Endothelial cell of umbilical vein (primary cell): ENCODE measurements around the gene CDO1. TPM values are rescaled to one million over a fixed set of nuclear protein-coding genes. Genes with fewer than 3 reads are reported as not detected.

ENCODE experiments used
- BruUV-seq: library from RNA; stranded (reverse); fragments of 400-500 nt; replicated peaks from 2 replicates; lab custom pipeline; 2021; lab: Mats Ljungman, UMichigan
- CTCF ChIA-PET: fragments of 300-600, 350-600 bp; sonication (Branson Sonifier 250); formaldehyde crosslinking; loops from one replicate; lab custom pipeline; 2021; ENCODE audit warnings: antibody characterized with exemption, inconsistent platforms; lab: Charles Lee
- POLR2A ChIA-PET: fragments of 300-600, 350-600 bp; sonication (Branson Sonifier 250); formaldehyde crosslinking; loops from one replicate; lab custom pipeline; 2021; ENCODE audit warnings: antibody characterized with exemption, inconsistent platforms; lab: Charles Lee
- DNase-seq: peaks from one replicate; pipeline ENCODE4 v3.0.0-alpha.2; 2011; ENCODE audit warnings: low read depth, low spot score
- FAIRE-seq: peaks from 2 replicates; lab custom pipeline; 2011; peaks lifted over from hg19 to GRCh38; lab: Jason Lieb, UNC
- H2AFZ ChIP-seq: 2 replicates; pipeline ENCODE4 v1.6.0; 2012; ENCODE audit warnings: low read depth, low read length, control low read depth, inconsistent platforms
- H3K27ac ChIP-seq: 2 replicates; pipeline ENCODE4 v1.5.1; 2011; ENCODE audit warnings: low read depth, mild to moderate bottlenecking, control low read depth, low read length, moderate library complexity; ENCODE audit not compliant: insufficient read depth
- H3K27me3 ChIP-seq, 2 experiments: 2 replicates each; pipeline versions ENCODE4 v1.6.0 to v1.6.1; 2011; ENCODE audit warnings: low read length in 2 of 2, mixed read lengths in 1 of 2; ENCODE audit not compliant: control insufficient read depth in 2 of 2, insufficient read depth in 2 of 2
- H3K36me3 ChIP-seq, 2 experiments: 2 replicates in 1 of 2; 3 replicates in 1 of 2; pipeline ENCODE4 v1.5.1; 2011; ENCODE audit warnings: low read length in 2 of 2, mild to moderate bottlenecking in 1 of 2, moderate library complexity in 1 of 2; ENCODE audit not compliant: control insufficient read depth in 2 of 2, insufficient read depth in 2 of 2; ENCODE audit errors: extremely low read depth in 1 of 2
- H3K4me1 ChIP-seq: 3 replicates; pipeline ENCODE4 v1.5.1; 2011; ENCODE audit warnings: mild to moderate bottlenecking, low read length; ENCODE audit not compliant: control insufficient read depth, insufficient read depth; ENCODE audit errors: extremely low read depth
- H3K4me2 ChIP-seq: 2 replicates; pipeline ENCODE4 v1.6.1; 2011; ENCODE audit warnings: low read length, control low read depth, mixed read lengths; ENCODE audit not compliant: insufficient read depth
- H3K4me3 ChIP-seq, 3 experiments: fragments of 200-600 bp in 1 of 3; sonication (generic), shearing (Covaris generic) in 1 of 3; replicated peaks in 1 of 3; 2 replicates each; pipeline ENCODE4 v1.5.1; 2011 to 2016; ENCODE audit warnings: control low read depth in 3 of 3, low read length in 3 of 3, mild to moderate bottlenecking in 2 of 3, inconsistent platforms in 1 of 3, low read depth in 1 of 3, moderate library complexity in 1 of 3; ENCODE audit not compliant: insufficient read depth in 1 of 3
- H3K79me2 ChIP-seq: 2 replicates; pipeline ENCODE4 v1.6.0; 2012; ENCODE audit warnings: low read length, inconsistent platforms; ENCODE audit not compliant: control insufficient read depth, insufficient read depth
- H3K9ac ChIP-seq: replicated peaks from 2 replicates; pipeline ENCODE3; 2011; ENCODE audit warnings: low read length, control low read depth; ENCODE audit not compliant: insufficient read depth; ENCODE audit errors: extremely low read depth
- H3K9me1 ChIP-seq: replicated peaks from 3 replicates; pipeline ENCODE4 v1.6.0; 2011; ENCODE audit warnings: mild to moderate bottlenecking, low read length; ENCODE audit not compliant: control insufficient read depth, insufficient read depth; ENCODE audit errors: extremely low read depth
- H3K9me3 ChIP-seq: replicated peaks from 2 replicates; pipeline ENCODE4 v1.5.1; 2012; ENCODE audit warnings: low read length, inconsistent platforms; ENCODE audit not compliant: control insufficient read depth, insufficient read depth
- H4K20me1 ChIP-seq: replicated peaks from 2 replicates; pipeline ENCODE3; 2011; ENCODE audit warnings: mild to moderate bottlenecking, low read length; ENCODE audit not compliant: control insufficient read depth, insufficient read depth; ENCODE audit errors: extremely low read depth
- EZH2 ChIP-seq: IDR thresholded peaks from 2 replicates; pipeline ENCODE4 v1.6.1; 2012; ENCODE audit warnings: borderline replicate concordance, low read depth, mild to moderate bottlenecking, moderate library complexity, low read length, inconsistent platforms; ENCODE audit not compliant: severe bottlenecking
- FOS ChIP-seq: IDR thresholded peaks from 2 replicates; pipeline ENCODE4 v1.6.1; 2011; ENCODE audit warnings: mild to moderate bottlenecking, low read length, moderate library complexity, borderline replicate concordance; ENCODE audit not compliant: insufficient read depth
- GATA2 ChIP-seq: IDR thresholded peaks from 2 replicates; pipeline ENCODE4 v1.7.0; 2011; ENCODE audit warnings: low read depth, mild to moderate bottlenecking, moderate library complexity, mixed read lengths, low read length; ENCODE audit not compliant: insufficient read length, insufficient read depth
- JUN ChIP-seq: IDR thresholded peaks from 2 replicates; pipeline ENCODE4 v1.6.1; 2011; ENCODE audit warnings: borderline replicate concordance, low read depth; ENCODE audit not compliant: insufficient read length, insufficient read depth
- MYC ChIP-seq: IDR thresholded peaks from one replicate; pipeline ENCODE4 v1.6.1; 2011; ENCODE audit warnings: mild to moderate bottlenecking, low read depth, low read length
- POLR2A ChIP-seq: IDR thresholded peaks from 2 replicates; pipeline ENCODE4 v1.6.1; 2012; ENCODE audit warnings: low read depth, mild to moderate bottlenecking, control low read depth, low read length
- POLR2AphosphoS5 ChIP-seq: IDR thresholded peaks from 2 replicates; pipeline ENCODE4 v1.6.1; 2012; ENCODE audit warnings: low read depth, mild to moderate bottlenecking, control low read depth, low read length, moderate library complexity; ENCODE audit not compliant: insufficient read depth
- dilution Hi-C: fragments of 300-500 bp; cut with MboI; formaldehyde crosslinking; loops from one replicate; pipeline ENCODE4 v1.15.0; 2019; ENCODE audit warnings: low sequenced_read_pairs; ENCODE audit not compliant: extremely low pct_ligation_motif_present
- intact Hi-C: fragments of 100-400 bp; cut with micrococcal nuclease; formaldehyde crosslinking; loops from one replicate; pipeline ENCODE4 v1.10.0; 2022
- polyA plus RNA-seq, 4 experiments: library from polyadenylated mRNA; depleted of rRNA in 3 of 4; stranded (reverse) in 3 of 4; unstranded in 1 of 4; fragments of >200 nt; gene quantifications; 2 replicates each; pipeline versions ENCODE4 v1.2.1 to v1.2.3, GENCODE V29; 2011 to 2012; ENCODE audit warnings: missing spikeins in 1 of 4
- total RNA-seq: library from RNA; stranded (reverse); gene quantifications from 2 replicates; pipeline ENCODE4 v1.2.3, GENCODE V29; 2021
- TF ChIP-seq, protein P1 (sequence below), 2 donors: IDR thresholded peaks; 1 replicate in 1 of 2; 2 replicates in 1 of 2; pipeline ENCODE4 v1.5.1; 2011; ENCODE audit warnings: low read length in 2 of 2, mild to moderate bottlenecking in 2 of 2, moderate library complexity in 2 of 2, control low read depth in 1 of 2, inconsistent platforms in 1 of 2, low read depth in 1 of 2; ENCODE audit not compliant: insufficient read depth in 1 of 2; ENCODE audit errors: extremely low read depth in 1 of 2
- TF ChIP-seq, protein P2 (sequence below): IDR thresholded peaks from 2 replicates; pipeline ENCODE4 v1.6.1; 2011; ENCODE audit not compliant: insufficient read depth, insufficient read length

CDO1 gene
- total and polyA plus RNA-seq, 2 donors (not counting 3 experiments of a cell fraction or from before 2014, with no cell fraction given), result 1.3 to 1.7 TPM

DNA sequence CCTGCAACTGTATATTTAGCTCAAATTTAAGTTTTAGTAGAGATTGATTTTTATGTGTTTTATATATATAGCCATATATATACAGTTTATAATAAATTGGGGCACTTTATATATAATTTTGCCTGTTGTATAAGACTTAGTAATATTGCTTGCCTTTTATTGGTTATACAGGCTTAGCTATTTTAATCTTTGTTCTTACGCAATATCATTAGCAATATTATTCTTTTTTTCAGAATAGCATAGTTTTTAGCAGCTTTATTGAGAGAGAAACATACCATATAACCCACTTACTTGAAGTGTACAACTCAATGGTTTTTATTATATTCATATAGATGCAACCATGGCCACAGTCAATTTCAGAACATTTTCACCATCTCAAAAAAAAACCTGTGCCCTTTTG is 28.0 kb downstream of the CDO1 start:
- ChIA-PET POLR2A (no interaction called here), CTCF (interaction anchor here (0.8 kb wide), 1 partner anchor 10 kb away, joined by 3 read pairs; no protein-coding TSS in a partner anchor)
- no peaks in the 10 kb centered on the region for H3K9me3 ChIP-seq
- no peak overlapping the region for H3K4me3 ChIP-seq
- TF ChIP-seq, protein P1, sequence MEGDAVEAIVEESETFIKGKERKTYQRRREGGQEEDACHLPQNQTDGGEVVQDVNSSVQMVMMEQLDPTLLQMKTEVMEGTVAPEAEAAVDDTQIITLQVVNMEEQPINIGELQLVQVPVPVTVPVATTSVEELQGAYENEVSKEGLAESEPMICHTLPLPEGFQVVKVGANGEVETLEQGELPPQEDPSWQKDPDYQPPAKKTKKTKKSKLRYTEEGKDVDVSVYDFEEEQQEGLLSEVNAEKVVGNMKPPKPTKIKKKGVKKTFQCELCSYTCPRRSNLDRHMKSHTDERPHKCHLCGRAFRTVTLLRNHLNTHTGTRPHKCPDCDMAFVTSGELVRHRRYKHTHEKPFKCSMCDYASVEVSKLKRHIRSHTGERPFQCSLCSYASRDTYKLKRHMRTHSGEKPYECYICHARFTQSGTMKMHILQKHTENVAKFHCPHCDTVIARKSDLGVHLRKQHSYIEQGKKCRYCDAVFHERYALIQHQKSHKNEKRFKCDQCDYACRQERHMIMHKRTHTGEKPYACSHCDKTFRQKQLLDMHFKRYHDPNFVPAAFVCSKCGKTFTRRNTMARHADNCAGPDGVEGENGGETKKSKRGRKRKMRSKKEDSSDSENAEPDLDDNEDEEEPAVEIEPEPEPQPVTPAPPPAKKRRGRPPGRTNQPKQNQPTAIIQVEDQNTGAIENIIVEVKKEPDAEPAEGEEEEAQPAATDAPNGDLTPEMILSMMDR (IDR thresholded peaks at IDR 0.05; ENCODE audit: extremely low read depth in 1 of 2, insufficient read depth in 1 of 2, low read depth in 1 of 2, low read length in 2 of 2), result no peak
- no peak for TF ChIP-seq EZH2
- TF ChIP-seq JUN, result no peak
- TF ChIP-seq, protein P2, sequence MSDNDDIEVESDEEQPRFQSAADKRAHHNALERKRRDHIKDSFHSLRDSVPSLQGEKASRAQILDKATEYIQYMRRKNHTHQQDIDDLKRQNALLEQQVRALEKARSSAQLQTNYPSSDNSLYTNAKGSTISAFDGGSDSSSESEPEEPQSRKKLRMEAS, result no peak
- no peak for TF ChIP-seq POLR2A
- no peak for TF ChIP-seq FOS
- TF ChIP-seq GATA2, result no peak
- no peak for TF ChIP-seq POLR2AphosphoS5
- no peak for TF ChIP-seq MYC
- no peak overlapping the region for H3K9ac ChIP-seq
- FAIRE-seq (no peak), DNase-seq (no peak)
- H3K9me1 ChIP-seq, result no peaks in the 10 kb centered on the region
- H3K4me1 ChIP-seq, result no peaks in the 10 kb centered on the region
- no peak overlapping the region for H3K4me2 ChIP-seq
- H3K79me2 ChIP-seq, result no peaks in the 10 kb centered on the region
- no peak overlapping the region for H2AFZ ChIP-seq
- BruUV-seq, result no TSS peak
- H4K20me1 ChIP-seq, result no peaks in the 10 kb centered on the region
- intact Hi-C loops, result no loop called here
- H3K27ac ChIP-seq, result no peak overlapping the region
- dilution Hi-C loops, result no loop called here
- H3K36me3 ChIP-seq, result no peaks in the 10 kb centered on the region
- H3K27me3 ChIP-seq, result peaks cover 0 to 7% of the 10 kb centered on the region in 2 experiments
